ENCODE measurements around the gene JUP. TPM values are rescaled to one million over a fixed set of nuclear protein-coding genes. Genes with fewer than 3 reads are reported as not detected.

Gene JUP
- total RNA-seq: 0.98 and 3.7 TPM in 2 replicates

DNA sequence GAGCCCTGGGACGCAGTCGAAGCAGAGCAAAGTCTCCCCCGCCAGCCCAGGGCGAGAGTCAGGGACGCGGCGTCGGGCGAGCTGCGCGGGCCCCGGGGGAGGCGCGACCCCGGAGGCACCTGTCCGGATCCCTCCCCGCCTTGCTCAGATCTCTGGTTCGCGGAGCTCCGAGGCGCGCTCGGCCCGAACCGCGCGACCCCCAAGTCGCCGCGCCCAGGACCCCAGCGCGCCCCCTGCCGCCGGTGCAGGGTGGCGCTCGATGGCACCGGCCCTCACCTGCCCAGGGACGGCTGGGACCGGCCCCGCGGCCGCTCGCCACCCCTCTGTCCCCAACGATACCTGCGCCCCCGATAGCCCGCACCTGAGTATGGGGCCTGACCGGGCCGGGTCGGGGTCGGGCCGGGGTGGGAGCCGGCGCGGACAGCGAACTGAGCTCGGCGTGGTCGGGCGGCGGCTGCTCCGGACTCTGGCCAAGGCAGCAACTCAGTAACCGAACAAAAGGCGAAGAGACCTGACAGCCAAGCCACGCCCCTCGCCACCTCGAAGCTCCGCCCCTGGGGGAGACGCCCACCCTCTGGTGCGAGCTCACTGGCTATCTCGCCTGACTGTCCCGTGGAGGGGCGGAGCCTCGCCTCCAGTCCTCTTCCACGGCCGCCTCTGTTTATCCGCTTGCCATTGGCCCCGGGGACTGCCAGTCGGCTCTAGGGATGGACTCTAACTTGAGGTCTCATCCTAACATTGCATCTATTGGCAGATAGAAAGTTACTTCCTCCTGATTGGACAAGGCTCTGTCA is at the start of gene JUP:
TSS of gene JUP (minus strand) at position 485 of the 794 bp plus-strand sequence. CDS start 14,857 bp downstream, outside the sequence.

DNA sequence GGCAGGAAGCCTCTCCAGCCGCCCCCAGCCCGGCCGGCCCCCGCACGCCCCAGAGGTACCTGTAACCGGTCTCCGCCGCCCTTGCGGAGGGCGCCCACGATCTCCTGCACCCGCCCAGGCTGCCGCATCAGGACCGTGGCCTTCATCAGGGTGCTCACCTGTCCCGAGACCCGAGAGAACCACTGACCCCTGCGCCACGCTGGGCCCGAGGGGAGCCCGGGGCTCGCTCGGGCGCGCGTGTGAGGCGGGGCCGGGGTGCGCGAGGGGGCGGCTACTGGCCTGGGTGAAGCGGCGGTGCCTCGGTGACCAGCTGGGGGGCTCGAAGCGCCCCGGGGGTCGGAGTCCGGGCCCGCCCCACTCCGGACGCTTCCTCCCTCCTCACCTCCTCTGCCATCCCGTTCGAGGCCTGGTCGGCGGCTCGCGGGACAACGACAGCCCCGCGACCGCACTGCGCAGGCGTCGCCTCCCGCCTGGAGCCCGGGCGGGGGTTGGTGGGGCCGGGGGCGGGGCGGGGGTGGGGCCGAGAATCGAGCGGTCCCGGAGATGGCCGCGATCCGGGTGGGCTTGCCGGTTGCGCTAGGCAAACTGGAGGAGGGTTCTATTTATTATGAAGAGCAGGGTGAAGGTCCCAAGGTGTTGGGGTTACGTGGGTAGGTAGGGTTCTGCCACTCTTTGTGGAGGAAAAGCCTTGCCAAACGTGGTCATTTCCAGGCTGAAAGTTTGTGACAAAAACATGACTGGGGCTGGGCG is 49.5 kb upstream of the JUP start, which contains the start of gene NT5C3B:
TSS of gene NT5C3B (minus strand) at position 433 of the 750 bp plus-strand sequence. CDS start at position 394, 39 bp downstream.

DNA sequence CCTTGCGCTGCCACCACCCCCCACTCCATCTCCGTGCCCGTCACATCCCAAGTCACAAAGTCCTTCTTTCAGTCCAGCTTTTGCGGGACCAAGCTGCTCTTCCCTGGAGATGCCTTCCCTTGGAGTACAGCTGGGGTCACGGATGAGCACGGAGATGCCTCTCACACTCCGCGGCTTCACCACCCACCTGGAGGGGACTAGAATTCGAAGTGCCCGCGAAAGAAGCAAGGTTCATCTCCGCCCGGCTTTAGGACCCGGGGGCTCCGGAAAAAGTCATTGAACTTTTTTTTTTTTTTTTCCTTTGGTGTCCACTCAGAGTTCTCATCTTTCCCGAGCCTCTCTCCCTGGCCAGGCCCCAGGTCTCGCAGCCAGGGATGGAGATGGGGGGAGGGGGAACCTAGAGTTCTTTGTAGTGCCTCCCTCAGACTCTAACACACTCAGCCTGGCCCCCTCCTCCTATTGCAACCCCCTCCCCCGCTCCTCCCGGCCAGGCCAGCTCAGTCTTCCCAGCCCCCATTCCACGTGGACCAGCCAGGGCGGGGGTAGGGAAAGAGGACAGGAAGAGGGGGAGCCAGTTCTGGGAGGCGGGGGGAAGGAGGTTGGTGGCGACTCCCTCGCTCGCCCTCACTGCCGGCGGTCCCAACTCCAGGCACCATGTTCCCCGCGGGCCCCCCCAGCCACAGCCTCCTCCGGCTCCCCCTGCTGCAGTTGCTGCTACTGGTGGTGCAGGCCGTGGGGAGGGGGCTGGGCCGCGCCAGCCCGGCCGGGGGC is 26.1 kb upstream of the JUP start, which contains the start of gene FKBP10:
TSS of gene FKBP10 (plus strand) at position 624 of the 771 bp plus-strand sequence. CDS start at position 655, 31 bp downstream.

DNA sequence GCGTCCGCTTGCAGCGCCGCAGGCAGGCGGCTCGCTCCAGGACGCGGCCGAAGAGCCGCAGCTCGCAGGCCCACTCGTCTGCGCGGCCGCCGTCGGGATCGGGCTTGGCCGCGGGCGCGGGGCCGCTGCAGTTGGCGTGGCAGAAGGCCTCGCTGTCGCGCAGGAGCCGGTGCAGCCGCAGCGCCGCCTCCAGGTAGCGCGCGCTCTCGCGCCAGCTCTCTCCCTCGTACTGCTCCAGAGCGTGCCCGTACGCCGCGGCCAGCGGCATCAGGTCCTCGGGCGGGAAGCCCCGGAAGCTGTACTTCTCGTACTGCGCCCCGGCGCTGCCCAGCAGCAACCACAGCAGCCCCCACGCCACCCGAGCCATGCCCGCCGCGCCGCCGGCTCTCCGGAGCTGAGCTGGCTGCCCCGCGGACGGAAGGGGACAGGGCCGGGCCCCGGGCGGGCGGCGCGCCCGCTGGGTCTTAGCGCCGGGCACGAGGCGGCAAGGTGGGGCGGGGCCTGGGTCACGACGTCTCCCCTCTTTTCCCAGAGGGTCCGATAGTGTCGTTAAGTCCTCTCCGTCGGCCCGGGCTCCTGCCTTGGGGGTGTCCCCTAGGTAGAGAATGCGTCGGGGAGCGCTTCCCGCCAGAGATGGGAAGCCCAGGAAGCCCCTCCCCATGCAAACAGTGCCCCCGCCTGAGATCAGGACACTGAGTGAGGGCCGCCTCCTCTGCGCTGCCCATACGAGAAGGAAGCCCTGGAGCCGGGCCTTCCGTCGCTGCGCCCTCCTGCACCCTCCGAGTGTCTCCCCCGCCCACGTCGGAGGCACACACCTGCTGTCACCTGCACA is 25.3 kb upstream of the JUP start, which contains the start of gene P3H4:
TSS of gene P3H4 (minus strand) at position 401 of the 832 bp plus-strand sequence. CDS start at position 367, 34 bp downstream.

DNA sequence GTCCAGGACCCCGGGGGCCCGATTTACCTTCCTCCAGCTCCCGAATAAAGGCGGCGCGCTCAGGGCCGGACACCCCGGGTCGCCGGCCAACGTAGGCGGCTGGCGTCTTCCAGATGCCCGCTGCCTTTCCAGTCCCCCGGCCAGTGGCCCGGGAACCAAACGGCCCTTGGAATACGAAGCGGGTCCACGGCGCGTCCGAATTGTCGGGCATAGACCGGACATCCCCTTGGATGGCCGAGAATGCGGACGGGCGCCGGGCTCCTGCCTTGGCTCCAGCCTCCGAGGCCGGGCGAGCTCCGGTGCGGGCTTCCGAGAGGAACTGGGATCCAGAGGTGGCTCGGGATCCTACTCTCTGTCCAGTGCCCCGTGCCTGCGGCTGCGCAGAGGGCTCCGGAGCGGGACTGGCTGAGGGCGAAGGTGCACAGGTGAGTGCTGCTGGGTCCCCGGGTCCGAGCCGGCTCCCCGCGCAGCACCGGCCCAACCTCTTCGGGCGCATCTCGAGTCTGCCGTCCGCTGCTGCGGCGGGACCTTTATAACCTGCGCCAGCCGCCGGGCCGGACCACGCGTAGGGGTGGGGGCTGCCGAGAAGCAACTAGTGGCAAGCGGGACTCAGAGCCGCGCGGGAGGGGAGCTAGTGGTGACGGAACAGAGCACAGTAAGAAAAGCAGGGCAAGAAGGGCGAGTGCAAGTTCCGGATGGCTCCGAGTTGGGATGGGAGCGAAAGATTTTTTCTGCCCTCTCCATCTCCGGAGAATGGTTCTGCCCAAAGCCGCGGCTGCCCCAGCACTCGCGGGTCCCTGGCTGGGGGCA is 52.2 kb downstream of the JUP start, which contains the start of gene HAP1:
TSS of gene HAP1 (minus strand) at position 505 of the 810 bp plus-strand sequence. CDS start at position 496, 9 bp downstream.

DNA sequence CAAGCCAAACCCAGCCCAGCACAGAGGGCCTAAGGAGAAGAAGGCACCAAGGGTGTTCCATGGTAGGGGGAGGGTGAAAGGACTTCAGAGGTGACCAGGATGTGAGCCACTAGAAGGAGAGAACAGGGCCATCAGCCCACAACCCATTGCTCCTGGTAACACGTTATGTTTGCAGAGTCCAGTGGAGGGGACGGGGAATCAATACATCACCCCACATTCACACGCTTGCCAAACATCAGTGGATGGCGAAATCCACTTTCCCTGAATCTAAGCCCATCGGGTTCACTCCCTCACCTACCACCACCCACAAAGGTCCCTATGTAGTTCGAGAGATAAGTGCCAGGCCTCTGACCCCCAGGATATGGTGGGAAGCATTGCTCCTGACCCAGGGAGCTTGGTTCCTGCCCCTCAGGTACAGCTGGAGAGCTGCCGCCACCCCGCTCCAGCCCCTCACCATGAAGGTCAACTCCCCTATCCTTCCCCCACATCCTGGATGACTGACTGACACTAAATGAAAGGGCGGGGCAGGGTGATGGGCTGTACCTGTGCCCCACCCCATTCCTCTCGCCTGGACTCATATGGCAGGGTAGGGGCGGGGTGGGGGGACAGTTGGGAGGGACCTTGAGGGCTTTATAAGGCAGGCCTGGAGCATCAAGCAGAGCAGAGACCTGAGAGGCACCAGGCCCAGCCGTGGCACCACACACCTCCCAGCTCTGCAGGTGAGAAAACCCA is 74.7 kb downstream of the JUP start, which contains the start of gene GAST:
TSS of gene GAST (plus strand) at position 663 of the 732 bp plus-strand sequence. CDS start 3,106 bp downstream, outside the sequence.

Small RNA genes lying within 50 kb of the gene (small RNA-seq; reads per million reads assigned to genes)
- gene RN7SL399P (not detected), gene RNA5SP442 (0.16 reads per million)

Other genes with a start within 250 kb of the JUP start
- gene KRT9, start 214.7 kb downstream of the JUP start, total RNA-seq: not detected in 2 replicates
- 0.59 TPM in 1 of 2 replicates, not detected in the other for gene KRT14, start 199.8 kb downstream of the JUP start, total RNA-seq
- not detected in 2 replicates for gene KRT16, start 173.9 kb downstream of the JUP start, total RNA-seq
- gene KRT17, start 162.1 kb downstream of the JUP start, total RNA-seq: 1.2 and 1.8 TPM in 2 replicates
- gene EIF1, start 97.8 kb downstream of the JUP start, total RNA-seq: 55.1 and 55.7 TPM in 2 replicates
- not detected in 2 replicates for gene GAST, start 74.4 kb downstream of the JUP start, total RNA-seq
- gene HAP1, start 52.1 kb downstream of the JUP start, total RNA-seq: not detected in 2 replicates
- gene P3H4, start 25.2 kb upstream of the JUP start, total RNA-seq: 38.6 and 42.0 TPM in 2 replicates
- gene FKBP10, start 26.3 kb upstream of the JUP start, total RNA-seq: 239 and 240 TPM in 2 replicates
- 43.4 and 61.7 TPM in 2 replicates for gene NT5C3B, start 49.5 kb upstream of the JUP start, total RNA-seq
- gene KLHL10, start 51.1 kb upstream of the JUP start, total RNA-seq: under 0.01 and 0.37 TPM in 2 replicates
- 19.1 and 30.3 TPM in 2 replicates for gene KLHL11, start 78.7 kb upstream of the JUP start, total RNA-seq
- 233 and 404 TPM in 2 replicates for gene ACLY, start 132.2 kb upstream of the JUP start, total RNA-seq
- 0.37 and 0.59 TPM in 2 replicates for gene ODAD4, start 143.9 kb upstream of the JUP start, total RNA-seq
- 48.5 and 54.0 TPM in 2 replicates for gene CNP, start 180.1 kb upstream of the JUP start, total RNA-seq
- 64.3 and 78.8 TPM in 2 replicates for gene DNAJC7, start 230.7 kb upstream of the JUP start, total RNA-seq
- 19.5 and 26.0 TPM in 2 replicates for gene NKIRAS2, start 233.4 kb upstream of the JUP start, total RNA-seq

All from subcutaneous preadipocyte (primary cell).